H54 (cell line): ENCODE results near the gene TYMS.
A peak's percentile ranks its signal among the peaks of the same experiment; 100 is the strongest.

Experiments
- DNase-seq: peaks from one replicate; pipeline ENCODE4 v3.0.0; 2011; ENCODE audit warnings: low spot score, mixed read lengths; ENCODE audit not compliant: insufficient read length
- FAIRE-seq: peaks from 3 replicates; lab custom pipeline; 2011; peaks lifted over from hg19 to GRCh38; lab: Jason Lieb, UNC
- POLR2A ChIP-seq: IDR thresholded peaks from 2 replicates; pipeline ENCODE4 v1.6.1; 2011; ENCODE audit warnings: low read depth, mild to moderate bottlenecking, low read length

The TYMS gene

GRCh38 chr18:658001-658946, 821 bp downstream of the TYMS start:
- TF ChIP-seq POLR2A = peak; percentile 44; the same call in 1 of the 2 replicates
- DNase-seq (peak; percentile 86), FAIRE-seq (peak; percentile 6)

DNA sequence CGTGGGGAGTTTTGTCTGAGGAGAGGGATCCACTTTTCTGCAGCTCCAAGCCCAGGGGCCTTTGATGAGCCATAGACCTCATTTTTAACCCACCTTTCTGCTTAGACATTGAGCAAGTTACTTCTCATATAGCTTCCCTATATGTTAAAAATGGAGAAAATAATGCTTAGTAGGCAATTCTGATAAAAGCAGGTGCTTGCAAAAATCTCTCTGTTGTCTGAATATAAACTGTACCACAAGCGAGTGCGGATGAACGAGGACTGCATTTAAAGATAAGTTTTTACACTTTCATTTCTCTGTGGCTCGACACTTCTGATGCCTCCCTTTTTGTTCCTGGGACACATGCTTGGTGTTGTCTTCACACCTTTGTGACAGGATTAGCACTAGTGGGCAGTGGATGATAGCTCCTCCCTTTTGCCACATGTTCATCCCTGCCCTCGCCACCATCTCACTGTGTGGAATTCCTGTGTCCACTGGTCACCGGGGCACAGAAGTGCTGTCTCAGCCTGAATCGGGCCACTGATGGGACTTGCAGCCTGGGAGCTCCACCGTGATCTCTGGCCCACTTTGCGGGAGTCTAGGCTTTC, 1.6 kb downstream of the TYMS start:
- FAIRE-seq (no peak), DNase-seq (no peak)
- TF ChIP-seq POLR2A = no peak

DNA sequence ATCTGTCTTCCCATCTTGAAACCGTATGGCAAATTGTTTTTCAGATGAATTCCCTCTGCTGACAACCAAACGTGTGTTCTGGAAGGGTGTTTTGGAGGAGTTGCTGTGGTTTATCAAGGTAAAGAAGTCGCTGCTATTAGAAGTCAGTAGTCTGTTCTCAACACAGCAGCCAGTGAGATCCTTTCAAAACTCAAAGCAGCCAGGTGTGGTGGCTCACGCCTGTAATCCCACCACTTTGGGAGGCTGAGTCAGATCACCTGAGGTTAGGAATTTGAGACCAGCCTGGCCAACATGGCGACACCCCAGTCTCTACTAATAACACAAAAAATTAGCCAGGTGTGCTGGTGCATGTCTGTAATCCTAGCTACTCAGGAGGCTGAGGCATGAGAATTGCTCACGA, 2.1 kb downstream of the TYMS start:
- TF ChIP-seq POLR2A = no peak
- FAIRE-seq = no peak
- DNase-seq = no peak

DNA sequence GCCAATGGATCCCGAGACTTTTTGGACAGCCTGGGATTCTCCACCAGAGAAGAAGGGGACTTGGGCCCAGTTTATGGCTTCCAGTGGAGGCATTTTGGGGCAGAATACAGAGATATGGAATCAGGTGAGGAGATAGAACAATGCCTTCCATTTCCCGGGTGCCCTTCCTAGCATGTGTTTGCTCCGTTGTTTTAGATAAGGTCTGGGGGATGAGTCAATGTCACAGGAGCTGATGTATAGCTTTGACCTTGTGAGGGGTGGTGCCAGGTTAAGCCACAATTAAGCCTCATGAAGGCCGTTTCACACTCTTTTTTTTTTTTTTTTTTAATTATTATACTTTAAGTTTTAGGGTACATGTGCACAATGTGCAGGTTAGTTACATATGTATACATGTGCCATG, 4.7 kb downstream of the TYMS start:
- no peak for DNase-seq
- FAIRE-seq = no peak
- no peak for TF ChIP-seq POLR2A

- TF ChIP-seq POLR2A = no peak
- DNase-seq (no peak), FAIRE-seq (no peak)
These were observed 8.7 kb downstream of the TYMS start for GRCh38 chr18:666177-666576.

DNA sequence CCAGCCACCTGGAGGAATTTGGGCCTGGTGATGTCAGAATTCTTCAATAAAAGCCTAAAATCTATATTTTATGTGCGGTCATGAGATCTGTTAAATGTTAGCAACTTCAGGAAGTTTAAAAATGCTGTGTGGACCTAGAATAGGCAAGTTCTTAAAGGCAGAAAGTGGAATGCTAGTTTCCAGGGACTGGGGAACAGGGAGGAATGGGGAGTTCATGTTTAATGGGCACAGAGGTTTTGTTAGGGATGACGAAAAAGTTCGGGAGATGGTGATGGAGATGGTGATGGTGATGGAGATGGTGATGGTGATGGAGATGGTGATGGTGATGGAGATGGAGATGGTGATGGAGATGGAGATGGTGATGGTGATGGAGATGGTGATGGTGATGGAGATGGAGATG, 9.2 kb downstream of the TYMS start:
- no peak for TF ChIP-seq POLR2A
- FAIRE-seq (no peak), DNase-seq (no peak)

- no peak for FAIRE-seq
These were observed 10.8 kb downstream of the TYMS start for GRCh38 chr18:668260-668659.

DNA sequence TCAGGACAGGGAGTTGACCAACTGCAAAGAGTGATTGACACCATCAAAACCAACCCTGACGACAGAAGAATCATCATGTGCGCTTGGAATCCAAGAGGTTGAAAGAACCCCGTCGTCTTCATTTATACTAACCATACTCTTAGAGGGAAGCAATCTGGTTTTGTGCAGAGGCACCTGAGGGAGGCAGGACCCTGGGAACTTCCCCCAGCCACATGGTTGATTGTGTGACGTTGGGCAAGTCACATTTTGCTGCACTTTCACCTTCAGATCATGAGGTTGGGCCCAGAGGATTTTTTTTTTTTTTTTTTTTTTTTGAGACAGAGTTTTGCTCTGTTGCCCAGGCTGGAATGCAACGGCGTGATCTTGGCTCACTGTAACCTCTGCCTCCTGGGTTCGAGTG, 11.6 kb downstream of the TYMS start:
- DNase-seq (no peak), FAIRE-seq (no peak)
- TF ChIP-seq POLR2A = no peak

More at GRCh38 chr18:668260-668659, 10.8 kb downstream of the TYMS start:
- no peak for TF ChIP-seq POLR2A
- no peak for DNase-seq

DNA sequence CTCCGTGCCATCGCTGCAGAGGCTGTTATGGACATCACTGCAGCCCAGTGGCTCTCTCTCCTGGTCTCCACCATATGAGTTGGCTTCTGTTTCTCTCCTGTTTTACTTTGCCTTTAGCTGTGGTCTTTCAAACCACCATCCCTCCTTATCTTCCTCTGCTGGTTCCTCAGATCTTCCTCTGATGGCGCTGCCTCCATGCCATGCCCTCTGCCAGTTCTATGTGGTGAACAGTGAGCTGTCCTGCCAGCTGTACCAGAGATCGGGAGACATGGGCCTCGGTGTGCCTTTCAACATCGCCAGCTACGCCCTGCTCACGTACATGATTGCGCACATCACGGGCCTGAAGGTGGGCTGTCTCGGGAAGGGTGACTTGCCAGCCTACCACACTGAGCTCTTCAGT, 13.1 kb downstream of the TYMS start:
- TF ChIP-seq POLR2A = no peak
- FAIRE-seq = no peak
- DNase-seq = no peak

- FAIRE-seq (no peak), DNase-seq (no peak)
- no peak for TF ChIP-seq POLR2A
These were observed 14.0 kb downstream of the TYMS start for GRCh38 chr18:671405-671804.

GRCh38 chr18:673317-673716, 15.9 kb downstream of the TYMS start:
- no peak for TF ChIP-seq POLR2A
- DNase-seq = no peak
- FAIRE-seq = no peak

DNA sequence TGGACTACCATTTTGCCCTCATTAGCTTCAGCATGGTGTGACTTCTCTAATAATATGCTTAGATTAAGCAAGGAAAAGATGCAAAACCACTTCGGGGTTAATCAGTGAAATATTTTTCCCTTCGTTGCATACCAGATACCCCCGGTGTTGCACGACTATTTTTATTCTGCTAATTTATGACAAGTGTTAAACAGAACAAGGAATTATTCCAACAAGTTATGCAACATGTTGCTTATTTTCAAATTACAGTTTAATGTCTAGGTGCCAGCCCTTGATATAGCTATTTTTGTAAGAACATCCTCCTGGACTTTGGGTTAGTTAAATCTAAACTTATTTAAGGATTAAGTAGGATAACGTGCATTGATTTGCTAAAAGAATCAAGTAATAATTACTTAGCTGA, 16.3 kb downstream of the TYMS start:
- DNase-seq (no peak), FAIRE-seq (no peak)
- no peak for TF ChIP-seq POLR2A

- FAIRE-seq = no peak
- no peak for TF ChIP-seq POLR2A
- DNase-seq = no peak
These were observed 17.9 kb downstream of the TYMS start for GRCh38 chr18:675307-675706.

DNA sequence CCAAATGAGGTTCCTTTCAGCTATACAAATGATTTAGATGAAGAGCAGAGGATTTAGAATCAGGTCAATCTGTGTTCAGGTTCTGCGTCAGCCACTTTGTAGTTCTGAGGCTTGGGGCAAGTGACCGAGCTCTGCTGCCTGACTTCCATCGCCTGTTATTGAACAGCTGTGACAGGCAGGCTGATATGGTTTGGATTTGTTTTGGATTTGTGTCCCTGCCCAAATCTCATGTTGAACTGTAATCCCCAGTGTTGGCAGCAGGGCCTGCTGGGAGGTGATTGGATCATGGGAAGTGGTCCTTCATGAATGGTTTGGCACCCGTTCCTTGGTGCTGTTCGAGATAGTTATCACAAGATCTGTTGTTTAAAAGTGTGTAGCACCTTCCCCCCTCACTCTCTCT, 18.6 kb downstream of the TYMS start:
- TF ChIP-seq POLR2A = no peak
- no peak for DNase-seq
- FAIRE-seq = no peak

DNA sequence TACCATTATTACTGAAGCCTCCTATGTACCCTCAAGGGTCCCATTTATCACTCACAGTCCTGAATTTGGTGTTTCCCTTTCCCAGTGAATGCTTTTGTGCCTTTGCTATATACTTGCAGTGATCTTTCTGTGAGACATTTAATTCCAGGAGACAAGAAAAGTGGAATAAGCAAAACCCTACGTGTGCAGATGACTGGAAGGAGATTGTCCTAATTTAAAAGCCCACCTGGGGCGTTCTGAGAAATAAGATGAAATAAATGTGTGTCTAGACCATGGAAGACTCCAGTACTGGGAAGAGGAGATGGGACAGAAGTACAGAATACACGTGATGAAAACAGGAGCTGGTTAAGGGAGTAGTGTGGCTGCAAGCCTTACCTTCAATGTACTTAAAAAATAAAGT, 19.3 kb downstream of the TYMS start:
- no peak for FAIRE-seq
- no peak for DNase-seq
- TF ChIP-seq POLR2A = no peak
